GM19372 (cell line): ENCODE data around the gene DIP2C.
"Not testable (repeated sequence)": the region's sequence is repeated elsewhere in the genome, so short reads cannot be mapped to it uniquely, and the experiment has no call there.

Experiments used
- ATAC-seq: cut with Tn5 transposase; IDR thresholded peaks from one replicate; pipeline ENCODE4 v1.9.1; 2021; ENCODE audit warnings: mild to moderate bottlenecking, low read depth, moderate library complexity; ENCODE audit not compliant: unreplicated experiment

The DIP2C gene

GRCh38 chr10:543862-544822 is 145.3 kb downstream of the DIP2C start:
- no peak for ATAC-seq

- ATAC-seq = no peak
Observed at GRCh38 chr10:543131-543530, 146.3 kb downstream of the DIP2C start.

DNA sequence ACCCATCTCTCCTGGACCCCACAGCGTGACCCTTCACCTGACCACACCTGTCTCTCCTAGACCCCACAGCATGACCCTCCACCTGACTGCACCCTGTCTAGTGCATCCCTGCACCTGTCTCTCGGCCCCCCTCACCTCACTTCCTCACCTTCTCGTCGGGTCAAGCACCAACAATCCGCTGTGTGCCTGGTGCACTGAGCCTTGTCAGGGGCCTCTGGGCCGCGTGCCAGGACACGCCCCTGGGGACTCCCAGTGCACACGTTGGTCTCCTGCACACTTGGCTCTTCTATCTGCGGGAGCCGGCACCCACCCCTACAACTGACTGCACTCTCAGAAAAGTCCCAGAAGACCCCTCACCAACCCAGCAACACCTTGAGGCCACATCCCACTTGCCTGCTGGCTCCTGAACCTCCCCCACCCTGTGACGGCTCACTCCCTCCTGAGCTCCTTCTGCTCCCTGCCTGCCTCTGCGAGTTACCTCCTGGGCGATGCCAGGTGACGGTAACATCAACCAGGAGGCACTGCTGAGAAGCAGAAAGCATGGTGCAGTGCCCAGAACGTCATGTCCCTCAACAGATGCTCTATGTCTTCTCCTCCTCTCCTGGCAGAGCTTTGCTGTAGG is 147.6 kb downstream of the DIP2C start:
- no peak for ATAC-seq

- no peak for ATAC-seq
Observed at GRCh38 chr10:541041-541440, 148.4 kb downstream of the DIP2C start.

GRCh38 chr10:538895-539294 is 150.6 kb downstream of the DIP2C start:
- no peak for ATAC-seq

GRCh38 chr10:536935-537334 is 152.5 kb downstream of the DIP2C start:
- no peak for ATAC-seq

DNA sequence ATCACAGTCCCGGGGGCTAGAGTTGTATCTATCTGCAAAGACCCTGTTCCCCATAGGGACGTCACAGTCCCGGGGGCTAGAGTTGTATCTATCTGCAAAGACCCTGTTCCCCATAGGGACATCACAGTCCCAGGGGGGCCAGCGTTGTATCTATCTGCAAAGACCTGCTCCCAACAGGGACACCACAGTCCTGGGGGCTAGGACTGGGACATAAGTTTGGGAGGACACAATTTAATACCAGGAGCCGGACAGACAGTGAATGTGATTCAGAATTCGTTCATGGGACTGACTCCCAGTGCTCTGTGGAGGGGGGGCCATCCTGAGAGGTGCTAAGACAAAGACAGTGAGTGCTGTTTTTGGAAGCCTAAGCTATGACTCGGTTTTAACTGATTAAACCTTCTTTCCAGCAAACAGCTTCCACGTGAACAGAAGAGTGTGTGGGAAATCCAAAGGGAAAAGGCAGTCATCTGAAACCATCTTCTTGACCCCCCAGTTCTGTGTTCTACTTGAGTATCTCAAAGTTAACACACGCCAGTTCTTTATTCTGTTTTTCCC is 153.0 kb downstream of the DIP2C start:
- ATAC-seq = no peak

GRCh38 chr10:535952-536351 is 153.5 kb downstream of the DIP2C start:
- ATAC-seq = no peak

DNA sequence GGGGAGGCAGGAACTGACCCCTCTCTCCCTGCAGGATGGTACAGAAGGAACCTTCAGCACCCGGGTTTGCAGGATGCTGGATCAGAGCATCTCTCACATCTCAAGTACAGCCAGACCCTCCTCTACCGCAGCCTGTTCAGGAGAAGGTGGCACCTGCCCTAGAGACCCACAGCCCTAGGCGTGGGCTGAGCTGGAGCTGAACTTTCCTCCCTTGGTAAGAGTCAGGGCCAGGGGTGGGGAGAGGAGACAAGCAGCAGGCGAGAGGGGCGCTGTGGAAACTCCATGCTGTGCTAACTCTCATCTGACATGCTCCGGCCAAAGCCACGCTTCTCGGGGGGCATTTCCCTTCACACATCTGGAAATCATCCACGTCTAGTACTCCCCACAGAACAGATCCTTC is 154.4 kb downstream of the DIP2C start:
- ATAC-seq = no peak

DNA sequence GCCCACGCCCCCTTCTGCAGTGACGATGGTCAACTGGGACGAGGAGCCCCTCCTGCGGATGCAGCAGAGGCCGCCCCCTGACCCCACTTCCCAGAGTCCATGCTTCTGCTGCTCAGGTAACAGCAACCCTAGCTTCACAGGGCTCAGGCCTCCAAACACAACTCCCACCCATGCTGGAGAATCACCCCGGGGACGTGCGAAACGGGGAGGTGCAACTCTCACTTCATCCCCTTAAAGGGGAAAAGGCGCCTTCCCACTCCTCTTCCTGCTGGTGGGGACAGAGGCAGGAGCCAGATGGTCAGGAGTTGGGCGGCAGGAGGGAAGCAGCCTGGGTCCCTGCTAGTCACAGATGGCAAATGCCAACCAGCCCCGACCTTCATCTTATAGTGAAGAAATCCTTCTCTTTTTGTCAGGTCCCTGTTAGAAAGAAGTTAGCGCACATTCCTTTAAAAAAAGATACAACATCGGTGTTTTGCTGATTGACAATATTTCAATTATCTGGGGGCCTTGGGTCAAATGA is 155.4 kb downstream of the DIP2C start:
- no peak for ATAC-seq

DNA sequence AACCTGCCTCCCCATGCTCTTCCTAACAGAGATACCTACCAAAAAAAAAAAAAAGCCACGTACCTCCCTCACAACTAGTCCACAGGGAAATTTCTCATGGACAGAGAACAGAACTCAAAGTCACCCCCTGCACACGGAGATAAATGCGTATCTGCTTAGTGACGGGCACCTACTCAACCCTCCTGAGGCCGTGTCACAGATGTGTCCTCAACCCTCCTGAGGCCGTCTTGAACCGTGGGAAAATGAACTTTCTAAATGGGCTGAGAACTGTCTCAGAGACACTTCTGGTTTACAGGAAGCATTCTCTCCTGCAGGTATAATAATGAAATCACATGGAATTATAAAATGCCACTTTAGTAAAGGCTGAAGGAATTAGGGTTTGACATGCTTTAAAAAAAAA is 155.9 kb downstream of the DIP2C start:
- ATAC-seq = no peak

GRCh38 chr10:533186-533585 is 156.3 kb downstream of the DIP2C start:
- no peak for ATAC-seq

GRCh38 chr10:532331-532730 is 157.1 kb downstream of the DIP2C start:
- ATAC-seq = not testable (repeated sequence)

DNA sequence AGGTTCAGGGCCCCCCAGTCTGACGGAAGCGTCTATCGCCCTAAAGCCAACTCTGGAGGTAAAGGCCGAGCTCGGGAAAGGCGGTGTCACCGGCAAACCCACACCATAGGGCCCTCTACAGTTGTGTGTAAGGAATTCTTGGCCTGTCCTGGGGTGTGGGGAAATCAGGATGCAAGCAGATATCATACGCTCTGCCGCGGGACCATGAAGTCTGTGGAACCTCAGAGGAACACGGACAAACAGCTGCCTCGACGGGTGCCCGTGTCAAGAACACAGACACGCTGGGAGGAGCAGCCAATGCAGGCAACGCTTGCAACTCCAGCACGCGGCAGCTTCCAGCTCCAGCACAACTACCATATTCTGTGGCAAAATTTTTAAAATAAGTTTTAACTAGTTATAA is 157.9 kb downstream of the DIP2C start:
- no peak for ATAC-seq

DNA sequence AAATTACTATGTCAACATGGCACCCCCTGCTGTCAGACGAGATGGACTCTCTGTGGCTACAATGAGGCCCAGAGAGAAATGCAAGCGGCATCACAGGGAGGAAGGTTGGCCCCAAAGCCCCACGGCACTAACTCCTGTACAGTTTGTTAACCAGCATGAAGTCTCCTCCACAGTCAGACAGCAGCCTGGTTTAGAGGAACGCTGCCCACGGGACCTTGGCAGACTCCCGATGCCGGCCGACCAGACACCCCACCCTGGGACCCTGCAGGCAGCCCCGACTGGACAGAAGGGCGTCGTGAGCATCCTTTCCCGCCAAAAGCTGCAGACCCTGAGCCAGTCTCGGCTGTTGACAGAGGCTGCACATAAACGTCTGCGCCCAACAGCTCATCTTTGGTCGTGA is 158.8 kb downstream of the DIP2C start:
- ATAC-seq = no peak

DNA sequence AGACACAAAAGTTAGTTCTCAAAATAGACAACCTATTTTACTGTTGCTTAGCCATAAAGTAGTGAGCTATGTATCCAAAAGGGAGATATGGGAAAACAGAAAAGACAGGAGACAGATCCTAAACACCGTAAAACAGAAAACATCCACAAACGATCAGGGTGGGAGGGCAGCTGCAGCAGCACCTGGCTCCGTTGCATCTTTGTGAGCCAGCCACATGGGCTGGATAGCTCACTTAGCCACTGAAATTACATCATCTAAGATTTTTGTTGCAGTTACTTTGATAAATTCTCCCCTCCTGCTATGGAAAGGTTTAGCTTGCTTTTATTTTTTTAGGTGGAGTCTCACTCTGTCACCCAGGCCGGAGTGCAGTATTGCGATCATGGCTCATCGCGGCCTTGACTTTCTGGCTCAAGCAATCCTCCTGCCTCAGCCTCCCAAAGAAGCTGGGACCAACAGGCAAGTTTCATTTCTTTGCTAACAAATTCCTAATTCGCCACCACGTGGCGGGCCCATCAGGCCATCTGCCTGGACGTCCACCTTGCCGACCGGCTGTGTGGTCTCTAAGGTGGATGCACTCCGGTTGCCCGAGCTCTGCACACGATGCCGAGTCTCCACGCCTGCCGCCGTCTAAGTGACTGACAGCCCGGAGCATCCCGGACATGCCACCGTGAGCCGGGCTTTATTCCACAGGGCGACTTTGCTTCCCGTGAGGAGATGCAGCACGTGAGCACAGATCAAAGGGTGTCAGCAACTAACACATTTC is 159.8 kb downstream of the DIP2C start:
- ATAC-seq = no peak

DNA sequence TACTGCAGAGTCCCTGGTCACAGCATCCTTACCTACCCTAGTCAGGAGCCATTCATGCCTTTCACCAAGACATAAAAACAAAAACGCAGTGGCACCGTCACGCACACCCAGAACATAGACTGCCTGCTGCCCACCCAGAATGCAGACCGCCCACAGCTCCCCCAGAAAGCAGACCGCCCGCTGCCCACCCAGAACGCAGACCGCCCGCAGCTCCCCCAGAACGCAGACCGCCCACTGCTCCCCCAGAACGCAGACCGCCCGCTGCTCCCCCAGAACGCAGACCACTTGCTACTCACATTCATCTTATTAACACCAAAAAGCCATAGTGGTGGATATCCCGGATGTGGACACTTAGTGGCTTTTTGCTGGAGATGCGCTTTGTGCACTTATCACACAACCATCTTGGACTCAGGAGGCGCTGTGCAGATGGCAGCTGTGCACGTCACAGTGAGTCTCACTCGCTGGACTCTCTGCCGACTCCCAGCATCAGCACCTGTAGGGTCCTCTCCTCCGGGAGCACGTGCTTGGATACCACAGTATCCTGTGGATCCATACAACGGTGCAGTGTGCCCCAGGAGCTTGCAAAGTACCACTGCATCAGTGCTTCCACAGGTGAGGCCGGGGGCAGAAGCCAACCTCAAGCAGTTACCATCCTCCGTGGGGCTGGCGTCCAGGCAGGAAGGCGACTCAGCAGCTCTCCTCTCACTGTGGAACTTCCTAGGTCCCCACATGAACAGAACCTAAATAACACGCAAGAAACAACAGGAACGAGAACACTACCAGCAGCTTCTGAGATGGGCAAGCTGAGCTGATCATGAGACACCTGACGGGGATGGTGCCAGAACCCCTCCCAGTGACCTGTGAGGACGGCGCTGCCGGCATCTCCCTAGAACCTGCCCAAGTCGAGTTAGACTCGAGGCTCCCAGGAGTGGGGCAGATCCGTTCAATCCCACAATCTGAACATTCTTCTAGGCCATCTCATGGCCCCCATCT is 161.0 kb downstream of the DIP2C start:
- ATAC-seq = no peak

- ATAC-seq = no peak
Observed at GRCh38 chr10:527416-527815, 162.1 kb downstream of the DIP2C start.

- ATAC-seq = no peak
Observed at GRCh38 chr10:526651-527312, 162.7 kb downstream of the DIP2C start.
